ENCODE data around the gene CHL1. TPM values are rescaled to one million over a fixed set of nuclear protein-coding genes. Genes with fewer than 3 reads are reported as not detected.

The CHL1 gene, protein sequence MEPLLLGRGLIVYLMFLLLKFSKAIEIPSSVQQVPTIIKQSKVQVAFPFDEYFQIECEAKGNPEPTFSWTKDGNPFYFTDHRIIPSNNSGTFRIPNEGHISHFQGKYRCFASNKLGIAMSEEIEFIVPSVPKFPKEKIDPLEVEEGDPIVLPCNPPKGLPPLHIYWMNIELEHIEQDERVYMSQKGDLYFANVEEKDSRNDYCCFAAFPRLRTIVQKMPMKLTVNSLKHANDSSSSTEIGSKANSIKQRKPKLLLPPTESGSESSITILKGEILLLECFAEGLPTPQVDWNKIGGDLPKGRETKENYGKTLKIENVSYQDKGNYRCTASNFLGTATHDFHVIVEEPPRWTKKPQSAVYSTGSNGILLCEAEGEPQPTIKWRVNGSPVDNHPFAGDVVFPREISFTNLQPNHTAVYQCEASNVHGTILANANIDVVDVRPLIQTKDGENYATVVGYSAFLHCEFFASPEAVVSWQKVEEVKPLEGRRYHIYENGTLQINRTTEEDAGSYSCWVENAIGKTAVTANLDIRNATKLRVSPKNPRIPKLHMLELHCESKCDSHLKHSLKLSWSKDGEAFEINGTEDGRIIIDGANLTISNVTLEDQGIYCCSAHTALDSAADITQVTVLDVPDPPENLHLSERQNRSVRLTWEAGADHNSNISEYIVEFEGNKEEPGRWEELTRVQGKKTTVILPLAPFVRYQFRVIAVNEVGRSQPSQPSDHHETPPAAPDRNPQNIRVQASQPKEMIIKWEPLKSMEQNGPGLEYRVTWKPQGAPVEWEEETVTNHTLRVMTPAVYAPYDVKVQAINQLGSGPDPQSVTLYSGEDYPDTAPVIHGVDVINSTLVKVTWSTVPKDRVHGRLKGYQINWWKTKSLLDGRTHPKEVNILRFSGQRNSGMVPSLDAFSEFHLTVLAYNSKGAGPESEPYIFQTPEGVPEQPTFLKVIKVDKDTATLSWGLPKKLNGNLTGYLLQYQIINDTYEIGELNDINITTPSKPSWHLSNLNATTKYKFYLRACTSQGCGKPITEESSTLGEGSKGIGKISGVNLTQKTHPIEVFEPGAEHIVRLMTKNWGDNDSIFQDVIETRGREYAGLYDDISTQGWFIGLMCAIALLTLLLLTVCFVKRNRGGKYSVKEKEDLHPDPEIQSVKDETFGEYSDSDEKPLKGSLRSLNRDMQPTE (N-terminal part only)
- total RNA-seq (2014; rRNA removed; shearing (Covaris generic)) = not detected in 2 replicates

GRCh38 chr3:196311-197148, at the start of gene CHL1:
Gene CHL1, plus strand, starts transcription at chr3:196763. Its CDS starts 123,014 bp downstream, at chr3:319777.
- no peak for DNase-seq

GRCh38 chr3:151614-152189, 44.9 kb upstream of the CHL1 start:
- Histone ChIP-seq H3K4me1 (no peaks in the 10 kb centered on the region), H3K27me3 (no peaks in the 10 kb centered on the region), H3K9me3 (replicated peaks) (no peaks in the 10 kb centered on the region), H3K36me3 (no peaks in the 10 kb centered on the region), H3K4me3 (no peak overlapping the region), H3K27ac (no peak overlapping the region)
- DNase-seq = no peak

More at GRCh38 chr3:196311-197148, at the start of gene CHL1:
- Histone ChIP-seq H3K9me3 (replicated peaks) (no peaks in the 10 kb centered on the region), H3K27me3 (no peaks in the 10 kb centered on the region), H3K4me3 (no peak within 1 kb of the TSS), H3K4me1 (no peaks in the 10 kb centered on the region), H3K36me3 (no peaks in the 10 kb centered on the region), H3K27ac (no peak within 1 kb of the TSS)

DNA sequence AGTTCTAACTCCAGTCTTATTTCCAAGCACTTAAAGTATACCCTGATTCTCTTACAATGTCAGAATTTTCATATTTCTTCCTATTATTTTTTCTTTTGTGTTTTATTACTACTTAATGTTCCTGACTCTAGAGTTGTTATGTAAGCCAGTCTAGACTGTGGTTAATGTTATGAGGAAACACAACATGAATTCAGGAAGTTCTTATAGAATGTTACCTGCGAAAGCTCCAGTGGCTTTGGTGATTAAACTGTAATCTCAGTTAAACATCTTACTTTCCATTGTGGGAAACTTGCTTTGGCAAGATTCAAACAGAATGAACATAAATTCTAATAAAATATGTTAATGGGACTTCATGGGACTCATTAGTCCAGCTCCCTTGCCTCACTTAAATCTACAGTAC, 36.6 kb upstream of the CHL1 start:
- DNase-seq = no peak
- H3K36me3 ChIP-seq = no peaks in the 10 kb centered on the region
- no peak overlapping the region for H3K27ac ChIP-seq
- H3K4me1 ChIP-seq = no peaks in the 10 kb centered on the region
- no peak overlapping the region for H3K4me3 ChIP-seq
- no peaks in the 10 kb centered on the region for H3K27me3 ChIP-seq
- H3K9me3 ChIP-seq (replicated peaks) = no peaks in the 10 kb centered on the region

GRCh38 chr3:166071-166470, 30.5 kb upstream of the CHL1 start:
- Histone ChIP-seq H3K4me1 (no peaks in the 10 kb centered on the region), H3K9me3 (replicated peaks) (no peaks in the 10 kb centered on the region), H3K27me3 (no peaks in the 10 kb centered on the region), H3K36me3 (no peaks in the 10 kb centered on the region), H3K4me3 (no peak overlapping the region), H3K27ac (no peak overlapping the region)
- no peak for DNase-seq

DNA sequence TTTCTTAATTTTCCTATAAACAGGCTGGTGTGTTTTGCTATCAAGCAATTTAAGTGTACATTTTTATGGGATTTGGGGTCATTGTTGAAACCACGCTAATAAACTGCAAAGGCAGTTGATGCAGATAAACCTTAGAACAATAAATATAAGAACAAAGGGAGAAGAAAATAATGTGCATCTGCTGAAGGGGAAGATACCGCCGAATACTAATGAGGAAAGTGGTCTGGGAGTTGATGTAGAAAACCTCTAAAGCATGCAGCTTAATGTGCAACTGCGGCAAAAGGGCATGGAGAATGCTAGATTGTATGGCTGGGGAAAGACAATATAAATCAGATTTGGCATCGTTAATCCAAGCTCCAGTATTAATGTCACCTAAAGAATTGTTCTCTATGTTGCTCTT, 29.8 kb upstream of the CHL1 start:
- DNase-seq = no peak
- Histone ChIP-seq H3K9me3 (replicated peaks) (no peaks in the 10 kb centered on the region), H3K27me3 (no peaks in the 10 kb centered on the region), H3K27ac (no peak overlapping the region), H3K4me3 (no peak overlapping the region), H3K4me1 (no peaks in the 10 kb centered on the region), H3K36me3 (no peaks in the 10 kb centered on the region)

- Histone ChIP-seq H3K27ac (no peak overlapping the region), H3K36me3 (no peaks in the 10 kb centered on the region), H3K4me3 (no peak overlapping the region), H3K27me3 (no peaks in the 10 kb centered on the region), H3K4me1 (no peaks in the 10 kb centered on the region), H3K9me3 (replicated peaks) (no peaks in the 10 kb centered on the region)
- peak in 1 of 2 experiments; percentile 34 for DNase-seq
Measured at GRCh38 chr3:173886-174285, 22.7 kb upstream of the CHL1 start.

- DNase-seq = no peak
- H3K27ac ChIP-seq = no peak overlapping the region
- H3K27me3 ChIP-seq = no peaks in the 10 kb centered on the region
- no peaks in the 10 kb centered on the region for H3K9me3 ChIP-seq (replicated peaks)
- no peaks in the 10 kb centered on the region for H3K36me3 ChIP-seq
- no peaks in the 10 kb centered on the region for H3K4me1 ChIP-seq
- H3K4me3 ChIP-seq = no peak overlapping the region
Measured at GRCh38 chr3:184976-185375, 11.6 kb upstream of the CHL1 start.

DNA sequence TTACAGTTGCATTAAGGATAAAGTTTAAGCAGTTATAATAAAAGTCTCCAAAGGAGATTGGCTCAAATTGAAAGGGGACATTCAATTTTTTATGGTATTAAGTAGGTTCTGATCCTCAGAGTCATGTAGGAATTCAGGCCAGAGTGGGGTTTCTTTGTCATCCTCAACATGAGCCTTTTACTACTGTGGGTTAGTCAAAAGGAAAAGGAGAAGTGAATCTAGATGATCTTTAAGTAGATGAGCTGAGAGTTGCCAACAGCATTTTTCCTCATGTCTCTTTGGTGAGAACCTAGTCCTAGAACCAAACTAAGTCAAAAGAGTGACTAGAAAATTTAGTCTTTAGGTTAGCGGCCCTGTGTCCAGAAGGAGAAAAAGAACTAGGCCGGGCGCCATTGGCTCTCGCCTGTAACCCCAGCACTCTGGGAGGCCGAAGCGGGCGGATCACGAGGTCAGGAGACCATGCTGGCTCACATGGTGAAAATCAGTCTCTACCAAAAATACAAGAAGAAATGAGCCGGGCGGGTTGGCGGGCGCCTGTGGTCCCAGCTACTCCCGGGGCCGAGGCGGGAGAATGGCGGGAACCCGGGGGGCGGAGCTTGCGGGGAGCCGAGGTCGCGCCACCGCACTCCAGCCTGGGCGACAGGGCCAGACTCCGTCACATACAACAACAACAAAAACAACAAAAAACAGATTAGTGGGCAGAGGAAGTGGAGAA, 4.2 kb upstream of the CHL1 start:
- Histone ChIP-seq H3K4me3 (no peak overlapping the region), H3K36me3 (no peaks in the 10 kb centered on the region), H3K27me3 (no peaks in the 10 kb centered on the region), H3K4me1 (no peaks in the 10 kb centered on the region), H3K9me3 (replicated peaks) (no peaks in the 10 kb centered on the region), H3K27ac (no peak overlapping the region)
- no peak for DNase-seq

- Histone ChIP-seq H3K27ac (no peak overlapping the region), H3K27me3 (no peaks in the 10 kb centered on the region), H3K36me3 (no peaks in the 10 kb centered on the region), H3K4me3 (no peak overlapping the region), H3K9me3 (replicated peaks) (no peaks in the 10 kb centered on the region), H3K4me1 (no peaks in the 10 kb centered on the region)
- no peak for DNase-seq
Measured at GRCh38 chr3:194001-194400, 2.6 kb upstream of the CHL1 start.

DNA sequence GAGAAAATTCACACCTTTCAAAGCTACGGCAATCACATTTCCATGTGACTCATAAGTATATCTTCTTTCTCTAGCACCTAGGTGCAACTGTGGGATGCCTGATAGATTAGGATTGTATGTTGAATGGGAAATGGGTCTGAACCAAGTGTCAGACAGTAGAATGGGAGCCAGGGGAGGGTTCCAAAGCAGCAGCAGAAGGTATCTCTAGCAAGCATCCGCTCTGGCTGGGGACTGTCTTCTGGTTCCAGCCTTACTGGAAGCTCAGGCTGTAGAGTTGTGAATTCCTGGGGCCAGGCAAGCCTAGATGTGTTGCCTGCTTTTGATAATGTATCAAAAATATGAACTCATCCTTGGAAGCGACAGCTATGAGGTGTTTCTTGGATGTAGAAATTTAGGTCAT, 2.1 kb upstream of the CHL1 start:
- Histone ChIP-seq H3K27me3 (no peaks in the 10 kb centered on the region), H3K4me3 (no peak overlapping the region), H3K9me3 (replicated peaks) (no peaks in the 10 kb centered on the region), H3K27ac (no peak overlapping the region), H3K4me1 (no peaks in the 10 kb centered on the region), H3K36me3 (no peaks in the 10 kb centered on the region)
- DNase-seq = no peak

DNA sequence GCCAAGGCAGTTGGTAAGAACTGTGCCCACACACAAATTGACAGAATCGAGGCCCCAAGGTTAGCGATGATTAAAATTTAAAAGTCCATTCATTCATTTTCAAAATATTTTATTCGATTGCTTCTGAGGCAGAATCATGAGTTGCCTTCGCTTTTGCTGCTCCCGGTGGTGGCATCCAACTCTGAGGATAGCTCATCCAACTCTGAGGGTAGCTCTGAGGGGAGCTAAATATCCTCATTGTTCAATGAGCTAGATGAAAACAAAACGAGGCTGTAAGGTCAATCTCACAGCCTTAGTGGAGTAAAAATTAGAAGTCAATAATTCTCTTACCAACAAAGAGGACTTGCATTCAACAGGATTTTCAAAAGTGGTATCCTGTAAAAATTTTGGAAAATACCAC, 897 bp upstream of the CHL1 start:
- Histone ChIP-seq H3K27ac (no peak overlapping the region), H3K36me3 (no peaks in the 10 kb centered on the region), H3K27me3 (no peaks in the 10 kb centered on the region), H3K4me1 (no peaks in the 10 kb centered on the region), H3K4me3 (no peak overlapping the region), H3K9me3 (replicated peaks) (no peaks in the 10 kb centered on the region)
- DNase-seq = no peak

DNA sequence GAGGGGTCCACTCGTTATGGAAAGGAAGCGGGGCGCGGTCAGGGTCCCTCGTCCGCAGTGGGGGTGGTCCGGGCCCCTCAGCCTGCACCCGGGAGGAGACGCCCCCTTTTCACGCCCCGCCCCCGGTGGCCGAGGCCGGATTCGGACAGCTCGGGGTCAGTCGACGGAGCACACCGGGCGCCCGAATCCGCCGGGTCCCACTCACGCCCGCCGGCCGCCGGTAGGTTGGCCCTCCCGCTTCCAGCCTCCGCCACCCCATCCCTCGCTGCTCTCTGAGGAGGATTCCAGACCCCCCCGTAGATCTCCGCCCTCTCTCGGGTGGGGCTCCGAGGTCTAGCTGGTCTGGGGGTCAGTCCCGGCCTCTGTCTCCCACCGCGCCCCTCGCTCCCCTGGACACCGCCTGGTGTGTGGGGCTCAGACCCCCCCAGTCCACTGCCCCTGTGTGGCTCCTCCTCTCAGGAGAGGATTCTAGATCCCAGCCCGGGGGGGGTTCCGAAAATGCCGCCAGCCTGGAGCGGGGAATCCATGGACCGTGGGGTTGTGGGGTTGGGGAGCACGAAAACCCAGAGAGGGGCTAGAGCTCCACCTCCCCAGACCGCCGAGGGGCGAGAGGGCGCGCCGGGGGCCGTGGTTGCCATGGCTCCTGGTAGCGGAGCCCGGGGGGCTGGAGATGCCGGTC, 725 bp downstream of the CHL1 start:
- H3K27ac ChIP-seq = no peak overlapping the region
- DNase-seq = no peak
- no peaks in the 10 kb centered on the region for H3K36me3 ChIP-seq
- no peaks in the 10 kb centered on the region for H3K27me3 ChIP-seq
- H3K9me3 ChIP-seq (replicated peaks) = no peaks in the 10 kb centered on the region
- no peaks in the 10 kb centered on the region for H3K4me1 ChIP-seq
- H3K4me3 ChIP-seq = no peak overlapping the region
